Panc1 (cell line): ENCODE measurements around the gene STRIP1. TPM values are rescaled to one million over a fixed set of nuclear protein-coding genes. Genes with fewer than 3 reads are reported as not detected.

Source experiments
- ATAC-seq: fragments of 200-7000 bp; cut with Tn5 transposase; 2 replicates; pipeline ENCODE4 v1.9.1; 2020; ENCODE audit warnings: mild to moderate bottlenecking, moderate library complexity
- BruUV-seq: library from RNA; stranded (reverse); fragments of 400-500 nt; replicated peaks from 2 replicates; lab custom pipeline; 2021; lab: Mats Ljungman, UMichigan
- CTCF ChIA-PET: fragments of 300-600 bp; sonication (Branson Sonifier 250); formaldehyde crosslinking; loops from one replicate; lab custom pipeline; 2022; ENCODE audit warnings: antibody characterized with exemption; lab: Charles Lee
- POLR2A ChIA-PET: fragments of 300-600 bp; sonication (Branson Sonifier 250); formaldehyde crosslinking; loops from one replicate; lab custom pipeline; 2022; ENCODE audit warnings: antibody characterized with exemption; lab: Charles Lee
- DNase-seq: peaks from one replicate; pipeline ENCODE4 v3.0.0-alpha.2; 2010; ENCODE audit warnings: low read depth, low spot score
- H3K27ac ChIP-seq: 2 replicates; pipeline ENCODE4 v1.5.1; 2011; ENCODE audit warnings: mild to moderate bottlenecking, low read length, inconsistent platforms
- H3K27me3 ChIP-seq: fragments of 200-500 bp; sonication (Bioruptor generic); 2 replicates; pipeline ENCODE4 v1.6.0; 2014; ENCODE audit warnings: low read length, inconsistent platforms; ENCODE audit not compliant: control insufficient read depth, insufficient read depth
- H3K36me3 ChIP-seq: fragments of 200-500 bp; sonication (Bioruptor generic); 2 replicates; pipeline ENCODE4 v1.5.1; 2014; ENCODE audit warnings: inconsistent platforms, mild to moderate bottlenecking, low read length, moderate library complexity; ENCODE audit not compliant: control insufficient read depth, insufficient read depth
- H3K4me1 ChIP-seq: 2 replicates; pipeline ENCODE4 v1.5.1; 2011; ENCODE audit warnings: inconsistent platforms, mild to moderate bottlenecking, low read length, moderate library complexity; ENCODE audit not compliant: control insufficient read depth, insufficient read depth
- H3K4me3 ChIP-seq, 2 experiments: 2 replicates each; pipeline ENCODE4 v1.5.1; 2011 to 2012; ENCODE audit warnings: low read depth in 2 of 2, low read length in 2 of 2, mild to moderate bottlenecking in 2 of 2, inconsistent platforms in 1 of 2, moderate library complexity in 1 of 2
- H3K9me3 ChIP-seq: fragments of 200-500 bp; sonication (Bioruptor generic); 2 replicates; pipeline ENCODE4 v1.5.1; 2014; ENCODE audit warnings: low read depth, mild to moderate bottlenecking, inconsistent platforms, low read length, moderate library complexity; ENCODE audit not compliant: control insufficient read depth, insufficient read depth
- POLR2AphosphoS5 ChIP-seq: IDR thresholded peaks from 2 replicates; pipeline ENCODE4 v1.6.1; 2012; ENCODE audit warnings: mild to moderate bottlenecking, low read depth, low read length, moderate library complexity
- SIN3A ChIP-seq: IDR thresholded peaks from 2 replicates; pipeline ENCODE4 v1.6.1; 2012; ENCODE audit warnings: low read depth, mild to moderate bottlenecking, low read length, moderate library complexity, borderline replicate concordance; ENCODE audit not compliant: insufficient read depth
- TCF7L2 ChIP-seq: IDR thresholded peaks from 2 replicates; pipeline ENCODE4 v1.6.1; 2011; ENCODE audit warnings: mild to moderate bottlenecking, low read depth, low read length, inconsistent platforms
- in situ Hi-C: cut with HindIII; loops from 2 replicates; pipeline ENCODE4 v1.10.0; 2016; ENCODE audit warnings: low sequenced_read_pairs, low pct_unique_long_range_greater_than_20kb
- intact Hi-C: fragments of 100-400 bp; cut with micrococcal nuclease; formaldehyde crosslinking; loops from one replicate; pipeline ENCODE4 v1.10.0; 2022; ENCODE audit not compliant: unreplicated experiment
- total RNA-seq: library from RNA; stranded (reverse); gene quantifications from one replicate; pipeline ENCODE4 v1.2.1, GENCODE V29; 2021; ENCODE audit not compliant: unreplicated experiment
- TF ChIP-seq, protein P1 (sequence below): fragments of 450-650 bp; IDR thresholded peaks from 2 replicates; pipeline ENCODE4 v1.5.1; 2017; ENCODE audit warnings: mild to moderate bottlenecking
- TF ChIP-seq, protein P2 (sequence below), 2 experiments: IDR thresholded peaks; 2 replicates each; pipeline ENCODE4 v1.6.1; 2011 to 2012; ENCODE audit warnings: low read depth in 2 of 2, control low read depth in 1 of 2, low read length in 1 of 2, mild to moderate bottlenecking in 1 of 2, moderate library complexity in 1 of 2; ENCODE audit not compliant: insufficient read depth in 1 of 2

The STRIP1 gene
- total RNA-seq, 1 experiment from 2014 or later, result 26.1 TPM

DNA sequence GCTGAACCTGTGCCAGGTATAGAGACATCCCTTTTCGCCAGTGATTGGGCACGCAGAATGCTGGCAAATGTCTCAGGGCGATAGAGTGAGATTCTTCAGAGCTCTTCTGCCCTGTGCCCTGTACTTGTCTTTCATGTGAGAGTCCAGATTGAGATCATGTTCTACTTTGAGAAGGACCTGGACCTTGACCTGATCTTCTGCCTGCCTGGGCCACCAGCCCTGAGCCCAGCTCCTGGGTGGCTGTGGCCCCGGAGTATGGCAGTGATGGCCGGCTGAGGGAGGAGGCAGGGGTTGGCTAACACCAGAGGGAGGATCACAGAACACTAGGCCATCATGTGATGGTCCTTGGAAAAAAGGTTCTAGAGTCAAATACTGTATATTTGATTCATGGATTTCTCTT is 13.8 kb downstream of the STRIP1 start:
- Histone ChIP-seq H3K27me3 (no peaks in the 10 kb centered on the region), H3K36me3 (peaks cover 10% of the 10 kb centered on the region; the same call in 1 of the 2 replicates), H3K4me3 (no peak overlapping the region), H3K27ac (no peak overlapping the region), H3K4me1 (no peaks in the 10 kb centered on the region), H3K9me3 (no peaks in the 10 kb centered on the region)
- ATAC-seq (no peak), DNase-seq (no peak)
- no TSS peak for BruUV-seq
- intact Hi-C loops (no loop called here), in situ Hi-C loops (no loop called here)
- POLR2A ChIA-PET, result no interaction called here
- CTCF ChIA-PET, result no interaction called here
- TF ChIP-seq POLR2AphosphoS5 (no peak), TCF7L2 (no peak), SIN3A (no peak)
- TF ChIP-seq, protein P1, sequence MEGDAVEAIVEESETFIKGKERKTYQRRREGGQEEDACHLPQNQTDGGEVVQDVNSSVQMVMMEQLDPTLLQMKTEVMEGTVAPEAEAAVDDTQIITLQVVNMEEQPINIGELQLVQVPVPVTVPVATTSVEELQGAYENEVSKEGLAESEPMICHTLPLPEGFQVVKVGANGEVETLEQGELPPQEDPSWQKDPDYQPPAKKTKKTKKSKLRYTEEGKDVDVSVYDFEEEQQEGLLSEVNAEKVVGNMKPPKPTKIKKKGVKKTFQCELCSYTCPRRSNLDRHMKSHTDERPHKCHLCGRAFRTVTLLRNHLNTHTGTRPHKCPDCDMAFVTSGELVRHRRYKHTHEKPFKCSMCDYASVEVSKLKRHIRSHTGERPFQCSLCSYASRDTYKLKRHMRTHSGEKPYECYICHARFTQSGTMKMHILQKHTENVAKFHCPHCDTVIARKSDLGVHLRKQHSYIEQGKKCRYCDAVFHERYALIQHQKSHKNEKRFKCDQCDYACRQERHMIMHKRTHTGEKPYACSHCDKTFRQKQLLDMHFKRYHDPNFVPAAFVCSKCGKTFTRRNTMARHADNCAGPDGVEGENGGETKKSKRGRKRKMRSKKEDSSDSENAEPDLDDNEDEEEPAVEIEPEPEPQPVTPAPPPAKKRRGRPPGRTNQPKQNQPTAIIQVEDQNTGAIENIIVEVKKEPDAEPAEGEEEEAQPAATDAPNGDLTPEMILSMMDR, result no peak
- TF ChIP-seq, protein P2, sequence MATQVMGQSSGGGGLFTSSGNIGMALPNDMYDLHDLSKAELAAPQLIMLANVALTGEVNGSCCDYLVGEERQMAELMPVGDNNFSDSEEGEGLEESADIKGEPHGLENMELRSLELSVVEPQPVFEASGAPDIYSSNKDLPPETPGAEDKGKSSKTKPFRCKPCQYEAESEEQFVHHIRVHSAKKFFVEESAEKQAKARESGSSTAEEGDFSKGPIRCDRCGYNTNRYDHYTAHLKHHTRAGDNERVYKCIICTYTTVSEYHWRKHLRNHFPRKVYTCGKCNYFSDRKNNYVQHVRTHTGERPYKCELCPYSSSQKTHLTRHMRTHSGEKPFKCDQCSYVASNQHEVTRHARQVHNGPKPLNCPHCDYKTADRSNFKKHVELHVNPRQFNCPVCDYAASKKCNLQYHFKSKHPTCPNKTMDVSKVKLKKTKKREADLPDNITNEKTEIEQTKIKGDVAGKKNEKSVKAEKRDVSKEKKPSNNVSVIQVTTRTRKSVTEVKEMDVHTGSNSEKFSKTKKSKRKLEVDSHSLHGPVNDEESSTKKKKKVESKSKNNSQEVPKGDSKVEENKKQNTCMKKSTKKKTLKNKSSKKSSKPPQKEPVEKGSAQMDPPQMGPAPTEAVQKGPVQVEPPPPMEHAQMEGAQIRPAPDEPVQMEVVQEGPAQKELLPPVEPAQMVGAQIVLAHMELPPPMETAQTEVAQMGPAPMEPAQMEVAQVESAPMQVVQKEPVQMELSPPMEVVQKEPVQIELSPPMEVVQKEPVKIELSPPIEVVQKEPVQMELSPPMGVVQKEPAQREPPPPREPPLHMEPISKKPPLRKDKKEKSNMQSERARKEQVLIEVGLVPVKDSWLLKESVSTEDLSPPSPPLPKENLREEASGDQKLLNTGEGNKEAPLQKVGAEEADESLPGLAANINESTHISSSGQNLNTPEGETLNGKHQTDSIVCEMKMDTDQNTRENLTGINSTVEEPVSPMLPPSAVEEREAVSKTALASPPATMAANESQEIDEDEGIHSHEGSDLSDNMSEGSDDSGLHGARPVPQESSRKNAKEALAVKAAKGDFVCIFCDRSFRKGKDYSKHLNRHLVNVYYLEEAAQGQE (IDR thresholded peaks at IDR 0.05; ENCODE audit: insufficient read depth in 1 of 2, low read depth in 2 of 2, low read length in 1 of 2), result no peak

DNA sequence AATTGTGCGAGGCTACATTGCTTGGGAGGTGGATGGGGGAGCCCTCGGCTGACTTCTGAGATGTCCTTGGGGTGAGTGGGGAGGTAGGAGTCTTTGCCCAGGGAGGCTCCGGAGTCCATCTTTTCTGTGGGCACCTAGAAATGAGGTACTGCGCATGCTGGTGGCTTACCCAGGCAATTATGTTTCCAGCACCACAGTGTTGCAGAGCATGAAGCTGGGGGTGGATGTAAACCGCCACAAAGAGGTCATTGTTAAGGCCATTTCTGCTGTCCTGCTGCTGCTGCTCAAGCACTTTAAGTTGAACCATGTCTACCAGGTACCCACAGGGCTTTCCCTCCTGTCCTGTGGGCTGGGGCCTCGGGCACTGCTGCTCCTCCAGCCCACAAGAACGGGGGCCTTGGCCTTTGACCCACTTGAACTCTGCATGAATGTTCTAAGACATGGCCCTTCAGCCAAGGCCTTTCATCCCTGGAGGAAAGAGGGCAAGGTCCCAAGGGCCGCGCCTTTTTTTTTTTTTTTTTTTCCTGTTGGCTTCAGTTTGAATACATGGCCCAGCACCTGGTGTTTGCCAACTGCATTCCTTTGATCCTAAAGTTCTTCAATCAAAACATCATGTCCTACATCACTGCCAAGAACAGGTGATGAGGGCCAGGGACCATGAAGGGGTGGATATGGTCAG is 14.6 kb downstream of the STRIP1 start:
- H3K9me3 ChIP-seq, result no peaks in the 10 kb centered on the region
- no peak overlapping the region for H3K27ac ChIP-seq
- in situ Hi-C loops, result no loop called here
- no TSS peak for BruUV-seq
- H3K36me3 ChIP-seq, result peaks cover 9% of the 10 kb centered on the region; the same call in 1 of the 2 replicates
- no peak for DNase-seq
- CTCF ChIA-PET, result no interaction called here
- no peak for ATAC-seq
- POLR2A ChIA-PET, result no interaction called here
- TF ChIP-seq, protein P1, result no peak
- TF ChIP-seq, protein P2 (IDR thresholded peaks at IDR 0.05; ENCODE audit: insufficient read depth in 1 of 2, low read depth in 2 of 2, low read length in 1 of 2), result no peak
- TF ChIP-seq SIN3A (no peak), TCF7L2 (no peak), POLR2AphosphoS5 (no peak)
- no peaks in the 10 kb centered on the region for H3K4me1 ChIP-seq
- H3K4me3 ChIP-seq, result no peak overlapping the region
- intact Hi-C loops, result no loop called here
- no peaks in the 10 kb centered on the region for H3K27me3 ChIP-seq
